GM18511 (cell line): ENCODE measurements around the gene PRR14L.
"Not testable (repeated sequence)": the region's sequence is repeated elsewhere in the genome, so short reads cannot be mapped to it uniquely, and the experiment has no call there.

ENCODE experiments used
- ATAC-seq: cut with Tn5 transposase; IDR thresholded peaks from one replicate; pipeline ENCODE4 v1.9.1; 2021; ENCODE audit warnings: mild to moderate bottlenecking, moderate library complexity; ENCODE audit not compliant: unreplicated experiment

Gene PRR14L

GRCh38 chr22:31742115-31742514, 7.8 kb downstream of the PRR14L start:
- ATAC-seq, result no peak

GRCh38 chr22:31740314-31740713, 9.6 kb downstream of the PRR14L start:
- ATAC-seq, result not testable (repeated sequence)

GRCh38 chr22:31739795-31740201, 10.1 kb downstream of the PRR14L start:
- no peak for ATAC-seq

GRCh38 chr22:31738566-31738965, 11.4 kb downstream of the PRR14L start:
- no peak for ATAC-seq

GRCh38 chr22:31737932-31738331, 12.0 kb downstream of the PRR14L start:
- no peak for ATAC-seq

- no peak for ATAC-seq
These were observed 13.5 kb downstream of the PRR14L start for GRCh38 chr22:31736458-31736857.

GRCh38 chr22:31734512-31734911, 15.4 kb downstream of the PRR14L start:
- no peak for ATAC-seq

- ATAC-seq, result no peak
These were observed 16.3 kb downstream of the PRR14L start for GRCh38 chr22:31733580-31734079.

- ATAC-seq, result no peak
These were observed 17.7 kb downstream of the PRR14L start for GRCh38 chr22:31732089-31732829.

- ATAC-seq, result no peak
These were observed 19.6 kb downstream of the PRR14L start for GRCh38 chr22:31730344-31730711.

- ATAC-seq, result no peak
These were observed 21.1 kb downstream of the PRR14L start for GRCh38 chr22:31728857-31729256.

GRCh38 chr22:31726692-31727091, 23.2 kb downstream of the PRR14L start:
- no peak for ATAC-seq

- no peak for ATAC-seq
These were observed 26.2 kb downstream of the PRR14L start for GRCh38 chr22:31723723-31724122.

- ATAC-seq, result no peak
These were observed 30.0 kb downstream of the PRR14L start for GRCh38 chr22:31719850-31720471.

- no peak for ATAC-seq
These were observed 34.7 kb downstream of the PRR14L start for GRCh38 chr22:31715147-31715778.

GRCh38 chr22:31711226-31711625, 38.7 kb downstream of the PRR14L start:
- not testable (repeated sequence) for ATAC-seq

GRCh38 chr22:31707519-31707918, 42.4 kb downstream of the PRR14L start:
- no peak for ATAC-seq

GRCh38 chr22:31695423-31695822, 54.5 kb downstream of the PRR14L start:
- no peak for ATAC-seq

GRCh38 chr22:31694046-31694445, 55.9 kb downstream of the PRR14L start:
- ATAC-seq, result not testable (repeated sequence)

- no peak for ATAC-seq
These were observed 57.6 kb downstream of the PRR14L start for GRCh38 chr22:31692186-31692886.

- ATAC-seq, result no peak
These were observed 58.5 kb downstream of the PRR14L start for GRCh38 chr22:31691408-31691807.
